ENCODE results near the gene TMEM132C. TPM values are rescaled to one million over a fixed set of nuclear protein-coding genes. Genes with fewer than 3 reads are reported as not detected.

The TMEM132C gene
- total and polyA plus RNA-seq, 7 donors, result 0.60 to 3.5 (median 1.7) TPM; not detected in 1

DNA sequence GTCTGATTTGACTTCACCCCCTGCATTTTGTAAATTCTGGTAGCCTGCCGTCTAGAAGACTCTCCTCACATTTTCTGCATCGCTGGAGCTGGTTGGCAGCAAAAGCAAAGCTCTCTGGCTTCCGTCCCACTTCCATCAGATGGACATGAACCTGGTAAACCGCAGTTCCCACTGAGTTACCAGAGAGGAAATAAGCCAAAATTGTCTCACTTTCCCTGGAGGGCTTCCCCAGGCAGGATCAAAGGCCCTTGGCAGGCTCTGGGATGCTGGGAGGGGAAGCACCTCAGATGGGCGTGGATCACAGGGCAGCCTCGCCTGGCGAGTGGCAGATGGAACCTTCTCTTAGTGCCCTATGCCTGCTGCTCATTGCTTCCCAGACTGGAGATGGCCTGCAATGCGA, 243.5 kb downstream of the TMEM132C start:
- 80 to 85% methylated on average over 8 of the region's 8 CpGs for WGBS, 2 donors
- H3K27me3 ChIP-seq, result no peaks in the 10 kb centered on the region
- no peak for TF ChIP-seq POLR2AphosphoS5 (IDR thresholded peaks at IDR 0.05)
- TF ChIP-seq POLR2A (IDR thresholded peaks at IDR 0.05), result no peak
- no peak for TF ChIP-seq CTCF (IDR thresholded peaks at IDR 0.05)
- TF ChIP-seq EP300 (IDR thresholded peaks at IDR 0.05), result no peak
- no peak overlapping the region for H3K27ac ChIP-seq
- intact Hi-C loops (cut with DNase I), result no loop called here
- no peak for DNase-seq
- H3K36me3 ChIP-seq, result no peaks in the 10 kb centered on the region
- H3K4me3 ChIP-seq, result no peak overlapping the region
- H3K4me1 ChIP-seq, result no peaks in the 10 kb centered on the region
- peaks cover 0 to 5% (median 2%) of the 10 kb centered on the region in 4 donors for H3K9me3 ChIP-seq

GRCh38 chr12:128513331-128513730, 246.4 kb downstream of the TMEM132C start:
- WGBS, 2 donors, result 73 to 74% methylated on average over 6 of the region's 6 CpGs

GRCh38 chr12:128513831-128514230, 246.9 kb downstream of the TMEM132C start:
- no peak for TF ChIP-seq POLR2A (IDR thresholded peaks at IDR 0.05)
- no peak for TF ChIP-seq CTCF (IDR thresholded peaks at IDR 0.05)
- TF ChIP-seq EP300 (IDR thresholded peaks at IDR 0.05), result no peak
- DNase-seq, result no peak
- no peaks in the 10 kb centered on the region for H3K4me1 ChIP-seq
- no peak overlapping the region for H3K4me3 ChIP-seq
- peaks cover 0 to 5% (median 0%) of the 10 kb centered on the region in 4 donors for H3K9me3 ChIP-seq
- H3K36me3 ChIP-seq, result no peaks in the 10 kb centered on the region
- intact Hi-C loops (cut with DNase I), result no loop called here
- 77 to 80% methylated on average over 6 of the region's 6 CpGs for WGBS, 2 donors
- no peaks in the 10 kb centered on the region for H3K27me3 ChIP-seq
- no peak overlapping the region for H3K27ac ChIP-seq

More at GRCh38 chr12:128513331-128513730, 246.4 kb downstream of the TMEM132C start:
- Histone ChIP-seq H3K9me3 (peaks cover 0 to 5% (median 0%) of the 10 kb centered on the region in 4 donors), H3K27me3 (no peaks in the 10 kb centered on the region), H3K27ac (no peak overlapping the region), H3K4me3 (no peak overlapping the region), H3K4me1 (no peaks in the 10 kb centered on the region), H3K36me3 (no peaks in the 10 kb centered on the region)
- TF ChIP-seq CTCF (IDR thresholded peaks at IDR 0.05) (no peak), POLR2AphosphoS5 (IDR thresholded peaks at IDR 0.05) (no peak), POLR2A (IDR thresholded peaks at IDR 0.05) (no peak), EP300 (IDR thresholded peaks at IDR 0.05) (no peak)
- no peak for DNase-seq
- intact Hi-C loops (cut with DNase I), result no loop called here

DNA sequence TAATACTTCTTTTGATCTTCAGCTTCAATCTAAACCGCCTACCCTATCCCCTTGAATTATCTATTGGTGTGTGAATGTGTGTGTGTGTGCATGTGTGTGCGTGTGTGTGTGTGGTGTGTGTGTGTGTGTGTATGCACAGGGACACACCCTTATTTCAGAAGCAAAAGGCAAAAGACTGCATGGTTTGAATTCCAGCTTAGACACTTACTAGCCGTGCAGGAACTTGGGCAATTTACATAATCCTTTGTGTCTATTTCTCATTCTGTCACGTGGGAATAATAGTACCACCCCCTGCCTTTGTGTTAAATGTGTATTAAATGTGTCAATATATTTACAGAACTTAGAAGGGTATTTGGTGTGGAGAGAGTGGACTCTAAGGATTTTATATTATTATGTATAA, 251.7 kb downstream of the TMEM132C start:
- H3K36me3 ChIP-seq, result no peaks in the 10 kb centered on the region
- no peaks in the 10 kb centered on the region for H3K27me3 ChIP-seq
- 42 to 61% methylated on average over 4 of the region's 4 CpGs for WGBS, 2 donors
- H3K9me3 ChIP-seq, result peaks cover 0 to 3% (median 0%) of the 10 kb centered on the region in 4 donors
- H3K27ac ChIP-seq, result no peak overlapping the region
- no peak for DNase-seq
- no peak overlapping the region for H3K4me3 ChIP-seq
- no peak for TF ChIP-seq CTCF (IDR thresholded peaks at IDR 0.05)
- no peak for TF ChIP-seq POLR2A (IDR thresholded peaks at IDR 0.05)
- TF ChIP-seq EP300 (IDR thresholded peaks at IDR 0.05), result no peak
- no peak for TF ChIP-seq POLR2AphosphoS5 (IDR thresholded peaks at IDR 0.05)
- no peaks in the 10 kb centered on the region for H3K4me1 ChIP-seq
- intact Hi-C loops (cut with DNase I), result no loop called here

DNA sequence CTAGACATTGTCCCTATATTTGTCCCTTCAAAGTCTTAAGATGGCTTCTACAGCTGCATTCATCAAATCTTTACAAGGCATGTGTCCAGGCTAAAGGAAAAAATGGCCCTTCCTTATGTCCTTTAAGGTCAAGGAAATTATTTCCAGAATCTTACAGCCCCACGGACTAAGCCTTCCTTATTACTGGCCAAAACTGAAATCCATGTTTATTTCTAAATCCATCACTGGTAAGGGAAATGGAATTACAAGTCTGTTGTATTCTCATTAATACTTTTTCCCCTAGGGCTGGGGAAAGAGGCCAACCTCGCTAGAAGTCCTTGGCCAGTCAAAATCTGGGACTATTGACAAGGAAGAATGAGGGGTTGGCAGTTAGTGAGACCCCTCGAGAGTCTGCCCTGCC, 252.5 kb downstream of the TMEM132C start:
- no peaks in the 10 kb centered on the region for H3K4me1 ChIP-seq
- H3K36me3 ChIP-seq, result no peaks in the 10 kb centered on the region
- H3K9me3 ChIP-seq, result peaks cover 0 to 3% (median 0%) of the 10 kb centered on the region in 4 donors
- intact Hi-C loops (cut with DNase I), result no loop called here
- no peak for TF ChIP-seq EP300 (IDR thresholded peaks at IDR 0.05)
- TF ChIP-seq POLR2AphosphoS5 (IDR thresholded peaks at IDR 0.05), result no peak
- 35 to 50% methylated on average over 3 of the region's 3 CpGs for WGBS, 2 donors
- no peak for DNase-seq
- no peak overlapping the region for H3K27ac ChIP-seq
- H3K4me3 ChIP-seq, result no peak overlapping the region
- H3K27me3 ChIP-seq, result no peaks in the 10 kb centered on the region

Data from sigmoid colon (tissue), 7 donors.